GM12892 (cell line): ENCODE results near the gene TSPAN9.

Experiments used
- POLR2A ChIP-seq: IDR thresholded peaks from 2 replicates; pipeline ENCODE4 v1.6.1; 2011; ENCODE audit warnings: low read depth, low read length, control low read depth
- POLR2AphosphoS5 ChIP-seq: IDR thresholded peaks from 2 replicates; pipeline ENCODE4 v1.6.1; 2011; ENCODE audit warnings: low read depth, low read length, control low read depth

GRCh38 chr12:3277306-3277943, 200.2 kb downstream of the TSPAN9 start:
- TF ChIP-seq POLR2AphosphoS5 (no peak), POLR2A (no peak)
